WTC11 (cell line): Measurements from ENCODE around the gene CRADD. TPM values are rescaled to one million over a fixed set of nuclear protein-coding genes. Genes with fewer than 3 reads are reported as not detected.

Experiments
- ATAC-seq: fragments of 200-7000 bp; cut with Tn5 transposase; 2 replicates; pipeline ENCODE4 v1.10.0; 2021; ENCODE audit warnings: mild to moderate bottlenecking, moderate library complexity
- CTCF ChIA-PET: fragments of 300-600 bp; sonication (Branson Sonifier 250); formaldehyde crosslinking; loops from one replicate; lab custom pipeline; 2021; ENCODE audit warnings: antibody characterized with exemption; lab: Charles Lee
- POLR2A ChIA-PET: fragments of 350-600 bp; sonication (Branson Sonifier 250); formaldehyde crosslinking; loops from one replicate; lab custom pipeline; 2021; ENCODE audit warnings: antibody characterized with exemption; lab: Charles Lee
- DNase-seq: peaks from one replicate; pipeline ENCODE4 v3.0.0; 2021; ENCODE audit warnings: low spot score
- H3K27ac Mint-ChIP-seq: 2 replicates; pipeline ENCODE4 v1.8.0; 2021; ENCODE audit warnings: mixed read lengths
- H3K27me3 Mint-ChIP-seq: 2 replicates; pipeline ENCODE4 v1.8.0; 2021; ENCODE audit warnings: low read depth, mild to moderate bottlenecking, moderate library complexity, mixed read lengths
- H3K36me3 Mint-ChIP-seq: 2 replicates; pipeline ENCODE4 v1.8.0; 2021; ENCODE audit warnings: mixed read lengths
- H3K4me1 Mint-ChIP-seq: 2 replicates; pipeline ENCODE4 v1.8.0; 2022; ENCODE audit warnings: mixed read lengths
- H3K4me3 Mint-ChIP-seq: 2 replicates; pipeline ENCODE4 v1.8.0; 2021; ENCODE audit warnings: mild to moderate bottlenecking, moderate library complexity, mixed read lengths
- H3K9me3 Mint-ChIP-seq: 2 replicates; pipeline ENCODE4 v1.8.0; 2021; ENCODE audit warnings: mixed read lengths
- CREM ChIP-seq: sonication (generic); formaldehyde crosslinking; IDR thresholded peaks from 2 replicates; pipeline ENCODE4 v1.8.1; 2022; ENCODE audit warnings: mild to moderate bottlenecking, missing genetic modification reagents, moderate library complexity
- ELF4 ChIP-seq: sonication (generic); formaldehyde crosslinking; IDR thresholded peaks from 2 replicates; pipeline ENCODE4 v1.8.1; 2022; ENCODE audit warnings: low read depth, mild to moderate bottlenecking, moderate library complexity, missing genetic modification reagents
- ESRRA ChIP-seq: sonication (generic); formaldehyde crosslinking; IDR thresholded peaks from 2 replicates; pipeline ENCODE4 v1.8.1; 2022; ENCODE audit warnings: mild to moderate bottlenecking, missing genetic modification reagents, borderline replicate concordance
- FOXJ3 ChIP-seq: sonication (generic); formaldehyde crosslinking; IDR thresholded peaks from 2 replicates; pipeline ENCODE4 v1.9.0; 2021; ENCODE audit warnings: missing genetic modification reagents, mild to moderate bottlenecking, borderline replicate concordance
- GABPB1 ChIP-seq: sonication (generic); formaldehyde crosslinking; IDR thresholded peaks from 2 replicates; pipeline ENCODE4 v1.8.1; 2023; ENCODE audit warnings: mild to moderate bottlenecking, missing genetic modification reagents
- GRHL2 ChIP-seq: fragments of 250-450 bp; sonication (Bioruptor Pico); IDR thresholded peaks from 2 replicates; pipeline ENCODE4 v1.8.0; 2022; ENCODE audit warnings: mild to moderate bottlenecking, moderate library complexity; ENCODE audit not compliant: insufficient replicate concordance, severe bottlenecking
- KAT7 ChIP-seq: sonication (generic); formaldehyde crosslinking; IDR thresholded peaks from 2 replicates; pipeline ENCODE4 v1.8.1; 2023; ENCODE audit warnings: missing genetic modification reagents, mild to moderate bottlenecking, borderline replicate concordance
- NFATC4 ChIP-seq: fragments of 250-450 bp; sonication (Bioruptor Pico); IDR thresholded peaks from 2 replicates; pipeline ENCODE4 v1.9.0; 2021; ENCODE audit warnings: mild to moderate bottlenecking
- PRRX2 ChIP-seq: fragments of 250-450 bp; sonication (Bioruptor Pico); IDR thresholded peaks from 2 replicates; pipeline ENCODE4 v1.8.0; 2021; ENCODE audit warnings: mild to moderate bottlenecking
- RELA ChIP-seq: sonication (generic); formaldehyde crosslinking; IDR thresholded peaks from 2 replicates; pipeline ENCODE4 v1.8.1; 2022; ENCODE audit warnings: missing genetic modification reagents, mild to moderate bottlenecking, borderline replicate concordance
- ZNF138 ChIP-seq: sonication (generic); formaldehyde crosslinking; conservative IDR thresholded peaks from 2 replicates; pipeline ENCODE4 v1.8.1; 2022; ENCODE audit warnings: mild to moderate bottlenecking, moderate library complexity, missing genetic modification reagents
- ZNF317 ChIP-seq: sonication (generic); formaldehyde crosslinking; IDR thresholded peaks from 2 replicates; pipeline ENCODE4 v1.8.1; 2023; ENCODE audit warnings: low read depth, mild to moderate bottlenecking, moderate library complexity, missing genetic modification reagents, borderline replicate concordance
- ZNF396 ChIP-seq: fragments of 250-450 bp; sonication (Bioruptor Pico); IDR thresholded peaks from 2 replicates; pipeline ENCODE4 v1.8.0; 2021; ENCODE audit warnings: mild to moderate bottlenecking, moderate library complexity, borderline replicate concordance
- total RNA-seq: library from RNA; stranded (reverse); gene quantifications from 3 replicates; pipeline ENCODE4 v1.2.3, GENCODE V29; 2021
- TF ChIP-seq, protein P1 (sequence below): sonication (generic); formaldehyde crosslinking; conservative IDR thresholded peaks from 2 replicates; pipeline ENCODE4 v1.8.1; 2023; ENCODE audit warnings: mild to moderate bottlenecking, low read depth, missing genetic modification reagents, moderate library complexity
- TF ChIP-seq, protein P2 (sequence below): sonication (generic); formaldehyde crosslinking; IDR thresholded peaks from 2 replicates; pipeline ENCODE4 v1.8.0; 2023; ENCODE audit warnings: mild to moderate bottlenecking, missing genetic modification reagents
- TF ChIP-seq, protein P3 (sequence below): sonication (generic); formaldehyde crosslinking; IDR thresholded peaks from 2 replicates; pipeline ENCODE4 v1.8.0; 2022; ENCODE audit warnings: mild to moderate bottlenecking, missing genetic modification reagents
- TF ChIP-seq, protein P4 (sequence below): sonication (generic); formaldehyde crosslinking; IDR thresholded peaks from 2 replicates; pipeline ENCODE4 v1.8.1; 2023; ENCODE audit warnings: mild to moderate bottlenecking, missing genetic modification reagents
- TF ChIP-seq, protein P5 (sequence below): sonication (generic); formaldehyde crosslinking; IDR thresholded peaks from 2 replicates; pipeline ENCODE4 v1.8.0; 2023; ENCODE audit warnings: missing genetic modification reagents
- TF ChIP-seq, protein P6 (sequence below): sonication (generic); formaldehyde crosslinking; IDR thresholded peaks from 2 replicates; pipeline ENCODE4 v1.8.1; 2022; ENCODE audit warnings: missing genetic modification reagents, borderline replicate concordance

CRADD gene
- total RNA-seq, 1 experiment from 2014 or later, result 11.6 TPM

DNA sequence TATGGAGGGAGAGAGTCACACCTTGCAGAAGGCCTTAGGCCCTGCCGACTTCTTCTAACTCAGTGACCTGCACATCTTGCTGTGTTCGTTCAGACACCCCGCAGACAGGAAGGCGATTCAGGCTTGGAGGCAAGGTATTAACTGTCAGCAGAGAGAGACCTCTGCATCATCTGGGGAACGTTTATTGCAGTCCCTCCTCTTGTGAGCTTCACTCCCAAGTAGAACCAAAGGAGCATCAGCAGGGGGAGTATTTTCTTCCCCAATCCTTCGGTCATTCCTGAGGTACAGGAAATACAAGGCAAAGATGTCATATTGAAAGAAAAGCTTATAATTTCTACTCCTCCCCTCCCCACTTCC lies 217.9 kb downstream of the CRADD start:
- TF ChIP-seq ZNF396 (CRISPR knock-in tag) (no peak), CREM (CRISPR knock-in tag) (no peak), GABPB1 (CRISPR knock-in tag) (no peak), ELF4 (no peak), NFATC4 (CRISPR knock-in tag) (no peak), ZNF138 (CRISPR knock-in tag) (no peak), PRRX2 (no peak), RELA (CRISPR knock-in tag) (no peak), FOXJ3 (CRISPR knock-in tag) (no peak), GRHL2 (CRISPR knock-in tag) (no peak), KAT7 (no peak), ESRRA (no peak)
- TF ChIP-seq, protein P1, sequence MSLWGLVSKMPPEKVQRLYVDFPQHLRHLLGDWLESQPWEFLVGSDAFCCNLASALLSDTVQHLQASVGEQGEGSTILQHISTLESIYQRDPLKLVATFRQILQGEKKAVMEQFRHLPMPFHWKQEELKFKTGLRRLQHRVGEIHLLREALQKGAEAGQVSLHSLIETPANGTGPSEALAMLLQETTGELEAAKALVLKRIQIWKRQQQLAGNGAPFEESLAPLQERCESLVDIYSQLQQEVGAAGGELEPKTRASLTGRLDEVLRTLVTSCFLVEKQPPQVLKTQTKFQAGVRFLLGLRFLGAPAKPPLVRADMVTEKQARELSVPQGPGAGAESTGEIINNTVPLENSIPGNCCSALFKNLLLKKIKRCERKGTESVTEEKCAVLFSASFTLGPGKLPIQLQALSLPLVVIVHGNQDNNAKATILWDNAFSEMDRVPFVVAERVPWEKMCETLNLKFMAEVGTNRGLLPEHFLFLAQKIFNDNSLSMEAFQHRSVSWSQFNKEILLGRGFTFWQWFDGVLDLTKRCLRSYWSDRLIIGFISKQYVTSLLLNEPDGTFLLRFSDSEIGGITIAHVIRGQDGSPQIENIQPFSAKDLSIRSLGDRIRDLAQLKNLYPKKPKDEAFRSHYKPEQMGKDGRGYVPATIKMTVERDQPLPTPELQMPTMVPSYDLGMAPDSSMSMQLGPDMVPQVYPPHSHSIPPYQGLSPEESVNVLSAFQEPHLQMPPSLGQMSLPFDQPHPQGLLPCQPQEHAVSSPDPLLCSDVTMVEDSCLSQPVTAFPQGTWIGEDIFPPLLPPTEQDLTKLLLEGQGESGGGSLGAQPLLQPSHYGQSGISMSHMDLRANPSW (CRISPR knock-in tag), result no peak
- TF ChIP-seq, protein P2, sequence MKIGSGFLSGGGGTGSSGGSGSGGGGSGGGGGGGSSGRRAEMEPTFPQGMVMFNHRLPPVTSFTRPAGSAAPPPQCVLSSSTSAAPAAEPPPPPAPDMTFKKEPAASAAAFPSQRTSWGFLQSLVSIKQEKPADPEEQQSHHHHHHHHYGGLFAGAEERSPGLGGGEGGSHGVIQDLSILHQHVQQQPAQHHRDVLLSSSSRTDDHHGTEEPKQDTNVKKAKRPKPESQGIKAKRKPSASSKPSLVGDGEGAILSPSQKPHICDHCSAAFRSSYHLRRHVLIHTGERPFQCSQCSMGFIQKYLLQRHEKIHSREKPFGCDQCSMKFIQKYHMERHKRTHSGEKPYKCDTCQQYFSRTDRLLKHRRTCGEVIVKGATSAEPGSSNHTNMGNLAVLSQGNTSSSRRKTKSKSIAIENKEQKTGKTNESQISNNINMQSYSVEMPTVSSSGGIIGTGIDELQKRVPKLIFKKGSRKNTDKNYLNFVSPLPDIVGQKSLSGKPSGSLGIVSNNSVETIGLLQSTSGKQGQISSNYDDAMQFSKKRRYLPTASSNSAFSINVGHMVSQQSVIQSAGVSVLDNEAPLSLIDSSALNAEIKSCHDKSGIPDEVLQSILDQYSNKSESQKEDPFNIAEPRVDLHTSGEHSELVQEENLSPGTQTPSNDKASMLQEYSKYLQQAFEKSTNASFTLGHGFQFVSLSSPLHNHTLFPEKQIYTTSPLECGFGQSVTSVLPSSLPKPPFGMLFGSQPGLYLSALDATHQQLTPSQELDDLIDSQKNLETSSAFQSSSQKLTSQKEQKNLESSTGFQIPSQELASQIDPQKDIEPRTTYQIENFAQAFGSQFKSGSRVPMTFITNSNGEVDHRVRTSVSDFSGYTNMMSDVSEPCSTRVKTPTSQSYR (CRISPR knock-in tag), result no peak
- TF ChIP-seq, protein P3, sequence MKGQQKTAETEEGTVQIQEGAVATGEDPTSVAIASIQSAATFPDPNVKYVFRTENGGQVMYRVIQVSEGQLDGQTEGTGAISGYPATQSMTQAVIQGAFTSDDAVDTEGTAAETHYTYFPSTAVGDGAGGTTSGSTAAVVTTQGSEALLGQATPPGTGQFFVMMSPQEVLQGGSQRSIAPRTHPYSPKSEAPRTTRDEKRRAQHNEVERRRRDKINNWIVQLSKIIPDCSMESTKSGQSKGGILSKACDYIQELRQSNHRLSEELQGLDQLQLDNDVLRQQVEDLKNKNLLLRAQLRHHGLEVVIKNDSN (CRISPR knock-in tag), result no peak
- TF ChIP-seq, protein P4, sequence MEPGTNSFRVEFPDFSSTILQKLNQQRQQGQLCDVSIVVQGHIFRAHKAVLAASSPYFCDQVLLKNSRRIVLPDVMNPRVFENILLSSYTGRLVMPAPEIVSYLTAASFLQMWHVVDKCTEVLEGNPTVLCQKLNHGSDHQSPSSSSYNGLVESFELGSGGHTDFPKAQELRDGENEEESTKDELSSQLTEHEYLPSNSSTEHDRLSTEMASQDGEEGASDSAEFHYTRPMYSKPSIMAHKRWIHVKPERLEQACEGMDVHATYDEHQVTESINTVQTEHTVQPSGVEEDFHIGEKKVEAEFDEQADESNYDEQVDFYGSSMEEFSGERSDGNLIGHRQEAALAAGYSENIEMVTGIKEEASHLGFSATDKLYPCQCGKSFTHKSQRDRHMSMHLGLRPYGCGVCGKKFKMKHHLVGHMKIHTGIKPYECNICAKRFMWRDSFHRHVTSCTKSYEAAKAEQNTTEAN (CRISPR knock-in tag), result no peak
- TF ChIP-seq, protein P5, sequence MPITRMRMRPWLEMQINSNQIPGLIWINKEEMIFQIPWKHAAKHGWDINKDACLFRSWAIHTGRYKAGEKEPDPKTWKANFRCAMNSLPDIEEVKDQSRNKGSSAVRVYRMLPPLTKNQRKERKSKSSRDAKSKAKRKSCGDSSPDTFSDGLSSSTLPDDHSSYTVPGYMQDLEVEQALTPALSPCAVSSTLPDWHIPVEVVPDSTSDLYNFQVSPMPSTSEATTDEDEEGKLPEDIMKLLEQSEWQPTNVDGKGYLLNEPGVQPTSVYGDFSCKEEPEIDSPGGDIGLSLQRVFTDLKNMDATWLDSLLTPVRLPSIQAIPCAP (CRISPR knock-in tag), result no peak
- TF ChIP-seq, all 79 proteins: peak for 0
- Mint-ChIP-seq H3K4me1 (peaks cover 37% of the 10 kb centered on the region), H3K4me3 (no peak overlapping the region), H3K36me3 (no peaks in the 10 kb centered on the region), H3K9me3 (0 out of 2 replicates have a peak, but pooled peaks cover under 1% of the 10 kb centered on the region), H3K27ac (no peak overlapping the region), H3K27me3 (no peaks in the 10 kb centered on the region)
- ATAC-seq, result peak; percentile 27
- no peak for DNase-seq
- ChIA-PET POLR2A (interaction anchor here (0.6 to 0.9 kb wide), 2 partner anchors 10 to 180 kb away, joined by 3 to 4 read pairs; no protein-coding TSS in a partner anchor), CTCF (interaction anchor here (0.8 to 6.7 kb wide), 6 partner anchors 10 to 392 kb away, joined by 3 to 67 read pairs (median 4); no protein-coding TSS in a partner anchor)

DNA sequence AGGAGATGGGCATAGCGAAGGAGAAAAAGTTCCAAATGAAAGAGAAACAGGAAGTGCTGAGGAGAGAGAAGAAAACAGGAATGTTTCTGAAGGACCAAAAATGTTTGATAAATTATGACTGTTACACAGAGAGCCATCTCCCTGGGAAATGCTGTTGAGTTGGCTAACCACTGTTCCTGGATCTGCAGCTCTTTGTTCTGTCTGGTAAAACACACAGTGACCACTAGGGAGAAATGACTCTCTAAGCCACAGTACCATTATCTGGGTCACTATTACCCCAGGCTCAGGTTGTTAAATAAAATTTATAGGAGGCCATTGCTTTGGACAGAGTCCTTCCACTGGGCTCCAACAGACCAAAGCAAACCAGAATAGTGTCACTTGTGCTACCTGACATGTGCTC lies 219.3 kb downstream of the CRADD start:
- 0 out of 2 replicates have a peak, but pooled peaks cover 7% of the 10 kb centered on the region for H3K9me3 Mint-ChIP-seq
- H3K4me3 Mint-ChIP-seq, result no peak overlapping the region
- peaks cover 37% of the 10 kb centered on the region for H3K4me1 Mint-ChIP-seq
- TF ChIP-seq ZNF138 (CRISPR knock-in tag) (no peak), ZNF317 (no peak)
- TF ChIP-seq, protein P6, sequence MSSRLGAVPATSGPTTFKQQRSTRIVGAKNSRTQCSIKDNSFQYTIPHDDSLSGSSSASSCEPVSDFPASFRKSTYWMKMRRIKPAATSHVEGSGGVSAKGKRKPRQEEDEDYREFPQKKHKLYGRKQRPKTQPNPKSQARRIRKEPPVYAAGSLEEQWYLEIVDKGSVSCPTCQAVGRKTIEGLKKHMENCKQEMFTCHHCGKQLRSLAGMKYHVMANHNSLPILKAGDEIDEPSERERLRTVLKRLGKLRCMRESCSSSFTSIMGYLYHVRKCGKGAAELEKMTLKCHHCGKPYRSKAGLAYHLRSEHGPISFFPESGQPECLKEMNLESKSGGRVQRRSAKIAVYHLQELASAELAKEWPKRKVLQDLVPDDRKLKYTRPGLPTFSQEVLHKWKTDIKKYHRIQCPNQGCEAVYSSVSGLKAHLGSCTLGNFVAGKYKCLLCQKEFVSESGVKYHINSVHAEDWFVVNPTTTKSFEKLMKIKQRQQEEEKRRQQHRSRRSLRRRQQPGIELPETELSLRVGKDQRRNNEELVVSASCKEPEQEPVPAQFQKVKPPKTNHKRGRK (CRISPR knock-in tag), result no peak
- no peaks in the 10 kb centered on the region for H3K36me3 Mint-ChIP-seq
- ChIA-PET CTCF (interaction anchor here (0.5 to 6.7 kb wide), 10 partner anchors 10 to 394 kb away, joined by 3 to 67 read pairs (median 3); no protein-coding TSS in a partner anchor), POLR2A (no interaction called here)
- no peak for DNase-seq
- H3K27me3 Mint-ChIP-seq, result no peaks in the 10 kb centered on the region
- peak; percentile 61 for ATAC-seq
- 0 out of 2 replicates have a peak overlapping the region, but pooled peaks have one; percentile 2 for H3K27ac Mint-ChIP-seq
